ENCODE data around the gene HYAL3.

GRCh38 chr3:50278880-50279224, 20.4 kb downstream of the HYAL3 start, which contains the start of gene LSMEM2:
- no peak for TF ChIP-seq POLR2A (IDR thresholded peaks at IDR 0.05)
- TF ChIP-seq, protein P1, sequence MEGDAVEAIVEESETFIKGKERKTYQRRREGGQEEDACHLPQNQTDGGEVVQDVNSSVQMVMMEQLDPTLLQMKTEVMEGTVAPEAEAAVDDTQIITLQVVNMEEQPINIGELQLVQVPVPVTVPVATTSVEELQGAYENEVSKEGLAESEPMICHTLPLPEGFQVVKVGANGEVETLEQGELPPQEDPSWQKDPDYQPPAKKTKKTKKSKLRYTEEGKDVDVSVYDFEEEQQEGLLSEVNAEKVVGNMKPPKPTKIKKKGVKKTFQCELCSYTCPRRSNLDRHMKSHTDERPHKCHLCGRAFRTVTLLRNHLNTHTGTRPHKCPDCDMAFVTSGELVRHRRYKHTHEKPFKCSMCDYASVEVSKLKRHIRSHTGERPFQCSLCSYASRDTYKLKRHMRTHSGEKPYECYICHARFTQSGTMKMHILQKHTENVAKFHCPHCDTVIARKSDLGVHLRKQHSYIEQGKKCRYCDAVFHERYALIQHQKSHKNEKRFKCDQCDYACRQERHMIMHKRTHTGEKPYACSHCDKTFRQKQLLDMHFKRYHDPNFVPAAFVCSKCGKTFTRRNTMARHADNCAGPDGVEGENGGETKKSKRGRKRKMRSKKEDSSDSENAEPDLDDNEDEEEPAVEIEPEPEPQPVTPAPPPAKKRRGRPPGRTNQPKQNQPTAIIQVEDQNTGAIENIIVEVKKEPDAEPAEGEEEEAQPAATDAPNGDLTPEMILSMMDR (IDR thresholded peaks at IDR 0.05) = no peak
